SK-N-MC (cell line): ENCODE measurements around the gene KCNJ6.

Source experiments
- DNase-seq: peaks from one replicate; pipeline ENCODE4 v3.0.0-alpha.2; 2011; ENCODE audit warnings: low read depth, low spot score
- H3K27ac ChIP-seq: fragments of 200-600 bp; sonication (generic); 2 replicates; pipeline ENCODE4 v1.5.1; 2016; ENCODE audit warnings: mixed run types
- H3K36me3 ChIP-seq: fragments of 200-600 bp; sonication (generic); 2 replicates; pipeline ENCODE4 v1.6.1; 2017; ENCODE audit warnings: antibody characterized with exemption, low read length, mixed read lengths; ENCODE audit not compliant: insufficient read depth
- H3K4me3 ChIP-seq: fragments of 200-600 bp; sonication (generic); 2 replicates; pipeline ENCODE4 v1.5.1; 2016
- H3K9ac ChIP-seq: fragments of 200-600 bp; sonication (generic); 2 replicates; pipeline ENCODE4 v1.8.0; 2017; ENCODE audit warnings: mixed run types, mixed read lengths; ENCODE audit not compliant: insufficient read length
- H3K9me3 ChIP-seq: fragments of 200-600 bp; sonication (generic); 2 replicates; pipeline ENCODE4 v1.6.1; 2017; ENCODE audit warnings: low read depth, mild to moderate bottlenecking, antibody characterized with exemption, low read length, moderate library complexity, mixed read lengths
- EZH2 ChIP-seq: fragments of 200-600 bp; sonication (generic); IDR thresholded peaks from one replicate; pipeline ENCODE4 v1.6.1; 2017; ENCODE audit warnings: antibody characterized with exemption
- FOXP2 ChIP-seq: optimal IDR thresholded peaks from 2 replicates; pipeline ENCODE3; 2011; ENCODE audit warnings: mild to moderate bottlenecking, moderate library complexity; ENCODE audit not compliant: insufficient read depth; ENCODE audit errors: extremely low read length, control extremely low read depth
- POLR2AphosphoS5 ChIP-seq: IDR thresholded peaks from 2 replicates; pipeline ENCODE4 v1.6.1; 2012; ENCODE audit warnings: mild to moderate bottlenecking, low read depth, low read length, borderline replicate concordance

Gene KCNJ6

GRCh38 chr21:37699024-37699775, 217.1 kb downstream of the KCNJ6 start:
- Histone ChIP-seq H3K4me3 (no peak overlapping the region), H3K9ac (no peak overlapping the region), H3K36me3 (no peaks in the 10 kb centered on the region), H3K9me3 (no peaks in the 10 kb centered on the region), H3K27ac (no peak overlapping the region)
- no peak for TF ChIP-seq EZH2
- no peak for TF ChIP-seq POLR2AphosphoS5
- TF ChIP-seq FOXP2 = no peak
- DNase-seq = no peak

DNA sequence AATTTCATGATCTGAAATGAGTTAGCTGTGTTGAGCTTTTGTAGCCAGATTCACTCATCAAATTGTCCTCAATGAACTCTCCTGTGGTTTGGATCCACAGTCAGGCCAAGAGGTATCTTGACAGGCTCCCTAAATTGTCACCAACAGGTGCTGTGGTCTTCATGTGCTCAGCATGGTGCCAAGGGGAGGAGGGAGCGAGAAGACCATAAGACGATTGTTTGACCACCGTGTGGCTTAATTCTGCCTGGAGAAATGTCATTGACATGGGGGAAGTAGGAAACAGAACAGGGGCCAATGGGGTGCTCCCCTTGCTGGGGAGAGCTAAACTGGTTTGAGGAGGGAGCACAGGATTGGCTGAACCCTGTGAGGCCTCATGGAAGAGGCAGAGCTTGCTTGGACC, 219.3 kb downstream of the KCNJ6 start:
- Histone ChIP-seq H3K9ac (no peak overlapping the region), H3K9me3 (no peaks in the 10 kb centered on the region), H3K27ac (no peak overlapping the region), H3K36me3 (no peaks in the 10 kb centered on the region), H3K4me3 (no peak overlapping the region)
- no peak for DNase-seq
- no peak for TF ChIP-seq FOXP2
- no peak for TF ChIP-seq POLR2AphosphoS5
- no peak for TF ChIP-seq EZH2

GRCh38 chr21:37695111-37695510, 221.1 kb downstream of the KCNJ6 start:
- Histone ChIP-seq H3K9ac (no peak overlapping the region), H3K36me3 (no peaks in the 10 kb centered on the region), H3K4me3 (no peak overlapping the region), H3K9me3 (no peaks in the 10 kb centered on the region), H3K27ac (no peak overlapping the region)
- no peak for TF ChIP-seq POLR2AphosphoS5
- TF ChIP-seq EZH2 = no peak
- TF ChIP-seq FOXP2 = no peak
- DNase-seq = no peak

- DNase-seq = no peak
- TF ChIP-seq POLR2AphosphoS5 (no peak), EZH2 (no peak)
- Histone ChIP-seq H3K27ac (no peak overlapping the region), H3K9ac (no peak overlapping the region), H3K36me3 (no peaks in the 10 kb centered on the region), H3K9me3 (no peaks in the 10 kb centered on the region), H3K4me3 (no peak overlapping the region)
These were observed 227.2 kb downstream of the KCNJ6 start for GRCh38 chr21:37688952-37689659.

DNA sequence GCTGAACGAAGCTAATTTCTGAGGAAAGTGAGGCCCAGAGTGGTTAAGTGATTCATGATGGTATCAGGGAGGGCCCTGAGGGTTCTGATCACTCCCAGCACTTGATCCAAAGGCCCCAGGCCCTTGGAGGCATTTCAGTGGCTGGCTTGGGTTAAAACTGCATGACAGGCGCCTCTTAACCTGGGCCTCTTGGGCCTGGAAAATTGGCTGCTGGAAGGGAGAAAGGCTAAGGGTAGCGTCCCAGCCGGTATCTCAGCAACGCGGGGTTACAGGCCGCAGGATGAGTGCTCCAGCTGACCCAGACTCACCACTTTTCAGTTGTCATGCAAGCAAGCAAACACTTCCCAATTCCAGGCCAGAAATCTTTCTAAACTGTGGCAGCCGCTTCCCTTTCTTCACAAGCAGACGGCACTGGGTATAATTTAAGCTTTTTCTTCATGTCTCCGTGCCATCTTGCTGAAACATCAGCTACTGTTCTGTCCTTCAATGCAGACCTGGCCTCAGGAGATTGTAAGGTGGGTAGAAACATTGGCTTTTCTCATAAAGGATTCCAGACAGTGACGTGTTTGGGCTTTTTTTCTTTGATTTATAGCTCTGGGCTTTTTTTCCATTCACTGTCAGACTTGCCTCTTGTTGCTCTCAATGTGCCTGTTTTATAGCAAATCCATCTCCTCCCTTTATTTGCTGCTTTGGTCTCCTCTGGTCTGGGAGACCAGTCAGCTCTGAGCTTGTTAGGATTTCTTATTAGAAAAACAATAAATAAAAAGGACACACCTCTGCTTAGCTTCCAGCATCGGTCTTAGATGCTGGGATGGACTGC, 229.1 kb downstream of the KCNJ6 start:
- no peak for TF ChIP-seq POLR2AphosphoS5
- no peak for TF ChIP-seq FOXP2
- no peak for TF ChIP-seq EZH2

DNA sequence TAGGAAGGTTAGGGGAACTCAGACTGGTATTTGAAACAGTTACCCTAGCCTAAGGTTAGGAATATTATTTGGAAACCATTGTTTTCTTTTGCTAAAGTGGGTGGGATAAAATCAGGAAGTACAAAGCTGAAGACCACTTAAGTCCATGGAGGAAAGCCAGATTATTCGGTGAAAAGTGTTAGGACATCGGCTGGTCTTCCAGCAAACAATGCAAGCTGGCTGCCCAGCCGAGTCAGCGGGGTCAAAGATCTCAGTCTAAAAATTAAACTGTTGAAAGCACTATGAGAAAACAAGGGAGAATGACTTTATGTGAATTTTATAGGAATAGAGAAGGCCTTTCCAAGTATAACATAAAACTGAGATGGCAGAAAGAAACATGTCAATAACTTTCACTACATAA, 231.7 kb downstream of the KCNJ6 start:
- Histone ChIP-seq H3K9me3 (no peaks in the 10 kb centered on the region), H3K4me3 (no peak overlapping the region), H3K36me3 (no peaks in the 10 kb centered on the region), H3K27ac (no peak overlapping the region), H3K9ac (no peak overlapping the region)
- no peak for DNase-seq
- no peak for TF ChIP-seq POLR2AphosphoS5
- TF ChIP-seq EZH2 = no peak
- TF ChIP-seq FOXP2 = no peak

More for the DNA sequence above, 229.1 kb downstream of the KCNJ6 start:
- no peak for DNase-seq
- Histone ChIP-seq H3K9ac (no peak overlapping the region), H3K36me3 (no peaks in the 10 kb centered on the region), H3K9me3 (no peaks in the 10 kb centered on the region), H3K27ac (no peak overlapping the region), H3K4me3 (no peak overlapping the region)

DNA sequence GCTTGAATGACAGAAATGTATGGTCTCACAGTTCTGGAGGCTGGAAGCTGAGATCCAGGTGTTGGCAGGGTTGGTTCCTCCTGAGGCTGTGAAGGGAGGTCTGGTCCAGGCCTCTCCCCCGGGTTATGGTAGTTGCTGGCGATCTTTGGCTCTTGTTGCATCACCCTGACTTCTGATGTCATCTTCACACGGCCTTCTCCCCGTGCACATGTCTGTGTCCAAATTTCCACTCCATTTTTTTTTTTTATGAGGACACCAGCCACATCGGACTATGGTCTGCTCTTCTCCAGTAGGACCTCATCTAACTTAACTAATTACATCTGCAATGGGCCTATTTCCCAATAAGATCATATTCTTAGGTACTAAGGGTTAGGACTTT, 232.2 kb downstream of the KCNJ6 start:
- Histone ChIP-seq H3K36me3 (no peaks in the 10 kb centered on the region), H3K9ac (no peak overlapping the region), H3K9me3 (no peaks in the 10 kb centered on the region), H3K4me3 (no peak overlapping the region), H3K27ac (no peak overlapping the region)
- DNase-seq = no peak
- no peak for TF ChIP-seq EZH2
- TF ChIP-seq FOXP2 = no peak
- TF ChIP-seq POLR2AphosphoS5 = no peak
